T-helper 1 cell treated with Interleukin-12 subunit alpha and Interleukin-12 subunit beta and Interleukin-4 antibody, amounts not matched to agents 30 ng/mL and 1 ng/mL, for 36 hours (primary cell): ENCODE results near the gene PRICKLE2. TPM values are rescaled to one million over a fixed set of nuclear protein-coding genes. Genes with fewer than 3 reads are reported as not detected.

ENCODE experiments used
- intact Hi-C: fragments of 100-400 bp; cut with micrococcal nuclease; formaldehyde crosslinking; loops from one replicate; pipeline ENCODE4 v1.15.1; 2024
- total RNA-seq: library from RNA; stranded (reverse); gene quantifications from 2 replicates; pipeline ENCODE4 v1.2.3, GENCODE V29; 2022

The PRICKLE2 gene
- total RNA-seq, 1 donor from 2014 or later = not detected

DNA sequence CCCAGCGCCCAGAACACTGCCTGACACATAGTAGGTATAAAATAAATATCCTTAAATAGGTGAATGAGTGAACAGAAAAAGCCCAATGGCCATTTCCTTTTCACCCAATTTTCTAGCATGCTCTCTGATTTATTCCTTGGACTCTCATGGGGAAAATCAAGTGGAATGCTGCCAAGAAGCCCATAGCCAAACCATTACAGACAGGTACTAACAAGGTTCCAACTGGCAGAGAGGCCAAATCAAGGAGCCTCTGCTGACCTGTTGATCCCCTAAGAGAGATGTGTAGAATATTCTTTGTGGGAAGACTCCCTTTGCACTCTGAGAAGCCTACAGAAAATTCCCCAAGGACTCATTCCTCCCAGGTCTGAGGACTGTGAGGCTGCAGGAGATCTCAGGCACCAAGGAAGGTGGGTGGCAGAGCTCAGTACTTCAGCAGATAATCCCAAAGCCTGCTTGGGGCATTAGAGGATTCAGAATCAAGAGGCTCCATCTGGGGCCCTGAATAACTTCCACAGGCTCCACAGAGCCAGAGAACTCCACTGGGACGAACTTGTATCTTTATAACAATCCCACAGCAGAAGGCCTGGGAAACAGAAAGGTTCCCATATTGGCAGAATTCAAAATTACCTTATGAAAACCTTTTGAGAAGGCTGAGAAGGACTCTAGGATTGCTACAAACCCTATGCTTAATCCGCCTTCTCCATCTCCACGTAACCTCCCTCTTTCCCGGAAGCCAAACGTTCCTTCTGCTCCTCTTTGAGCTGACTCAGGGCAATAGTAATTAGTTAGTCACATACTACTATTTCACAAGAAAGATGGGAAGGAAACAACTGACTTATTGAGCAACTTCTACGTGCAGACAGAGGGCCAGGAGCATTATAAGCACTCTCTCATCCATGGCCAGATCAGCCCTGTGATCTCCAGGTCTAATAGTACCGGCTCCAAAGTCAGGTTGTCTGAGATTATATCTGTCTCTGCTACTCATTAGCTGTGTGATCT is 34.5 kb downstream of the PRICKLE2 start:
- intact Hi-C loops = no loop called here

DNA sequence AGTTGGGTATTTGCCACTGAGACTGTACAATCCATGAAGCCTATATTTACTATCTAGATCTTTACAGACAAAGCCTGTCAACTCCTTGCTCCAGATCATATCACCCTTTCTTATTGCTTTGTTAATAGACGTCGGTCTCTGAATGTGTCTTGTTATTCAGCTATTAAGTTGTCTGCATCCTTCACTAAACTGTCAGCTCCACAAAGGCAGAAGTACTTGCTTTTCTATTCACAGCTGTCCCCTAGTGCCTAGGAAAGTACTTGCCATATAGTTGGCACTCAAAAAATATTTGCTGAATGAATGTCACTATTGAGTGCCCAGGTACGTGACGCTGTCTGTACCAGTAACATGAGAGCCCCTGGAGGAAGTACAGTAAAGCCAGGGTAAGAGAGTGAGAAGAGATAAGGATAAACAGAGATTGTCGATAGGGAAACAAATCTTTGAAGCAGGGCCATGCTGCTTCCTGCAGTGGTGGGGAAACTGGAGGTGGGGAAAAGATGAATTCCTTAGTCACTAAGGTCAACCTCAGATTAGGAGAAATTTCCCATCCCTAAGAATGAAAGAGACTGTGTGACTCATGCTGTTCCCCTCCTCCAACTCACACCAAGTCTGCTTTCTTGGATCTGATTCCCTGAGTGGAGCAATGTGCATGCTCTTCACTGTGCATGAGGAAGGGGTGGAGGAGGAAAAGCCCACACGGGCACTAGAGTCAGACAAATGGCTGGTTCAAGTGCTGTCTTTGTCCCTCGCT is 36.3 kb downstream of the PRICKLE2 start:
- intact Hi-C loops = no loop called here

DNA sequence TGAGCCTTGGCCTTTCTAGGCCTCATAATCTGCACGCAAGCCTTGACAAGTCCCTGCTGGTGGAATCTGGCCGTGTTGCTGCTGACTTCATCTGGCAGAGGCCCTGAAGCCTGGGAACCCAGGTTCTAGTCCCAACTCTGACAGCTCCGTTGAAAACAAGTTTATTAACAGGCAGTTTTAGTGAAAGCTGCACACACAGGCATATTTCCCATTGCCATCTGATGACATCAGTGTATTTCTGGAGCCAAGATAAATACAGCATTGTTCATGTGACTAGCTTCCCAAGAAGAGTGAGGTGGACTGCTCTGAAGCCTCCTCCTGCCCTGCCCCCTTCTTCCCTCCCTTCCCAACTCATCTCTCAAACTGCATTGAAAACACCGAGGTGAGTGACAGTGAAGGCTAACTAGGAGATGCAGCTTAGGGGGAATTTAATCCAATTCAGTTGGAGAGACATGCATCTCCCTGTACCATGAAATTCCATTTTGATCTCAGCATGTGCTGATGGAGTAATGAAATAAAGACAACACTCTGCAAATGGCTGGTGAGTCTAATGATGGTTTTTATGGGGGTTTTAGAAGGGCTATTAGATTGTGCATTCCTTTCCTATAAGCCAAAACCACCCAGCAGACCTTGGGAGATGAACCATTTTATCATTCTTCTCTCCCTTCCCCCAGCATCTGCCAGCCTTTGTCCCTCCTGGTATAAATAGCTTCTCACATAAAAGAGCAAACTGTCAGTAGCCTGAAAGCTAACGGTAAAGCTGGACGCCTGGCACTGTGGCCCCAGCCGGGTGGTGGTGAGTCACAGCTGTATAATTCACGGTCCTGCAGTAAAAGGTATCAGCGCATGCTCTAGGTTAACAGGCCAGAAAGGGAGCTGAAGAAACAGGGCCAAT is 38.0 kb downstream of the PRICKLE2 start:
- intact Hi-C loops = no loop called here

DNA sequence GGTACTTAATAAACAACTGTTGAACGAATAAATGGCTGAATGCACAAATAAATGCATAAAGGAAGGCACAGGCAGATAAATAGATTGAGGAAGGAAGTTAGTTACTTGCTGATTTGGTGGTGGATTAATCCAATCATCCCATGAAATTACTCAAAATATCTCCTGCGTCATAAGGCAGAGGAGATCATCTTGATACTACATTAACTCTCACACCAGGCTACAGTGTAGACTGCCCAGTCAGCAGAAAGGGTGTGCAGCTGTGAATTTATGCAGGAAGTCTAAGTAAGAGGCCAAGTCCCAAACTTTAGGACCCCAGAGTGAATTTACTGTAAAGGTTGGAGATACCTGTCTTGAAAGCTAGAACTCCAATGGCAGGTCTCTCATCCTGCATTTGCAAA is 38.6 kb downstream of the PRICKLE2 start:
- intact Hi-C loops = no loop called here

DNA sequence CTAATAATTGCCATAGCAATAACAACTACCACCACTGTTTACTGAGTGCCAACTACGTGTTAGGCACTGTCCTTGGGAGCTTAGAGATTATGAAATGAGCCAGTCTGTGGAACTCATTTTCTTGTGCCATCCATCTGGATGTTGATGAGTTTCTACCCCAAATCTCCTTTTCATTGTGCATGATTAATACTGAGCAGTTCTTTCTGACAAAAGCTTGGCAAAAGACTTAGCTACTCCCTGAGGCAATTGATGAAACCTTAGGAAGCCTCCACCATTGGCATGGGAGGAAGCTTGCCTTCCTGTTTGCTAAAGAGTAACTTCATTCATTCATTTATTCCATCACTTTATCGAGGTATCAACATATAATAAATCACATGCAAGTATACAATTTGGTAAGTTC is 39.8 kb downstream of the PRICKLE2 start:
- intact Hi-C loops = no loop called here

DNA sequence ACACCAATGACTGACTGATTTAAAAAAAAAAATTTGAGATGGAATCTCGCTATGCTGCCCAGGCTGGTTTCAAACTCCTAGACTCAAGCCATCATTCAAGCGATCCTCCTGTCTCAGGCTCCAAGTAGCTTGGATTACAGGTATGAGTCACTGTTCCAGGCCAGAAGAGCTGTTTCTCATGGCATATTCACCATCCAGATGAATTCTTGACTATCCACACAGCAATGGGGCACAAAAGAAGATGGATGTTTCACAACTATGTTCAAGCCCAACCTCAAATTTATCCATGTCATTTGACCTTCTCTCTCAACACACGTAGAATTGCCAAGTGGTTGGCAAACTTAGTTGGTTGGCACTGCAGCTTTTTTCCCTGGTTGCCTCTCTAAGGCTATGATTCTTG is 40.6 kb downstream of the PRICKLE2 start:
- intact Hi-C loops = no loop called here

DNA sequence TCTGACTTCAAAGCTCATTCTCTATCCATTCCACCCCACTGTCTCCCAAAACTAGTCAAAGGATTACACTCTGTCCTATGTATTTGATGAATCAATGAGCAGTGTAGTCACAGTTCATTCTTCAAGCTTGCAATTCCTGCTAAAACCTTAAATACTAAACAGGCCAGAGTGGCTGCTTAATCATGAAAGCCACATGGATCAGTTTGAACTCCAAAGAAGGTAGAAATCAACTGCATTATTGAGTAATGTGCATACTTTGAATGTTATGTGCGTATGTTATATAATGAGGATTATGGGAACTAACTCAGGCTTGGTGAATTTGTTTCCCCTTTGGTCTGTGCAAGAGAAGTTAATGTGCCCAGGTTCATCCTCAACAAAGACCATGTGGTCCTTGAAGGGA is 45.4 kb downstream of the PRICKLE2 start:
- intact Hi-C loops = no loop called here

DNA sequence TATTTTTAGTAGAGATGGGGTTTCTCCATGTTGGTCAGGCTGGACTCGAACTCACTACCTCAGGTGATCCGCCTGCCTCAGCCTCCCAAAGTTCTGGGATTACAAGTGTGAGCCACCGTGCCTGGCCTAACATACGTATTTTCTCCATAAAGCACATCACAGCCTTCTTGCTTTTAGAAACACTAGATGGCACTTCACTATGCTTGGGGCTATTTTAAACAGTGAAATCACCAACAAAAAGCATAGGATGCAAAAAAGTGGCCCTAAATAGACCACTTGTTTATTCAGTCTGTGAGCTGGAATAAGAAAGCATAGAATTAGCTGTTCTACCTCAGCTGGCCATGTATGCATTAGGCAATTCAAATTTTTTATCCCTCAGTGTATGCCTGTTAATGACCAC is 46.0 kb downstream of the PRICKLE2 start:
- intact Hi-C loops = no loop called here

DNA sequence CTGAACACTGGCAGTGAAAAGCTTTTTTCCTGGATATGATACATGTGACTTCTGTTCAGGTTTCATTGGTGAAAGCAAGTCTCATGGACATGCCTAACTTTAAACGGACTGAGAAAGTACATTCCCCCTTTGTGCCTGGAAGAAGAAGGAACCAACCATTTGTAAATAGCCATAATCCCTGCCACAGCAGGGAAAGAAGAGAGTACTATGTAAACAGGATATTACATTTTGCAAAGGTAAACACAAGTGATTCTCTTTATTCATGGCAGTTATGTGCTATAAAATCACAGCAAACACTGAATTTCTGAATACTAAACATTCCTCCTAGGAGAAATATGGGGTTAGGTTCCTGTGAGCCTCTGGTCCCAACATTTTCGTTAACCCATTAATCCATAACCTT is 46.8 kb downstream of the PRICKLE2 start:
- intact Hi-C loops = no loop called here

DNA sequence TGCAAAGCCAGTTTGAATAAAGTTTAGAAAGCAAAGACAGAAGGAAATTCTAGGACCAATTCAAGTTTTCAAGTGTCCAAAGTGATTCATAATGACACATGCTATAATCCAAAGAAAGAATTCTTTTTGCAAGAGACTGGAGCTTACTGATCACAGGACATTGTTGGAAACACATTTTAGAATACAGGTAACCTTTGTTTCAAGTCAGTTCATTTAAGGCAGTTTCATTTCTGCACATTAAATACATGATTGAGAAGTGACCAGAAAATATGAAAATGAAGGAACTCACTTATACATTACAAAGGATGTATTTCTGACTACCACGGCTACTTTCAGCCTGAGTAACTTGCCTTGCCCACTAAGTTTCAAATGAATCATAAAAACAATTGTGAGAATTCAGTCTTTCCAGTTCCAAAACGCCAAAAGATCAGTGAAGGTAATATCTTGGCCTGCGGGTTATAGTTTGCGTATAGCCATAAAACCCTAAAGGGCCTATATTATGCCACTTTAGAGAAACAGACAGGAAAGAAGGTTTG is 48.7 kb downstream of the PRICKLE2 start:
- intact Hi-C loops = no loop called here

DNA sequence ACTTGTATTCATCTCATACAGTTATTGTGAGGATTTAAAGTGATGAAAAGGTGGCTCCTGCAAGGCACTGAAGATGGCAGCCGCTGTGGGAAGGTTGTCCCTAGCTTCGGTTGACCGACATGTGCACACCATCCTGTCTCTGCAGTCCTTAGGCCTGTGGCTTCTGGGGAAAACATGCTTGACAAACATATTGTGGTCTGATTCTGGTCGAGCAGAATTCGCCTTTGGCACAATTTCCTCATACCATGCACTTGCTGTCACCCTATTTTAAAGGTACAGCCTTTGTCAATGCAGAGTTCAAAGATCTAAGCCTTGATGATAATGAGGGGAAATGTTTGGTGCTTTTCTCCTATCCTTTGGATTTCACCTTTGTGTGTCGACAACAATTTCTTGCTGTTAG is 50.9 kb downstream of the PRICKLE2 start:
- intact Hi-C loops = no loop called here

DNA sequence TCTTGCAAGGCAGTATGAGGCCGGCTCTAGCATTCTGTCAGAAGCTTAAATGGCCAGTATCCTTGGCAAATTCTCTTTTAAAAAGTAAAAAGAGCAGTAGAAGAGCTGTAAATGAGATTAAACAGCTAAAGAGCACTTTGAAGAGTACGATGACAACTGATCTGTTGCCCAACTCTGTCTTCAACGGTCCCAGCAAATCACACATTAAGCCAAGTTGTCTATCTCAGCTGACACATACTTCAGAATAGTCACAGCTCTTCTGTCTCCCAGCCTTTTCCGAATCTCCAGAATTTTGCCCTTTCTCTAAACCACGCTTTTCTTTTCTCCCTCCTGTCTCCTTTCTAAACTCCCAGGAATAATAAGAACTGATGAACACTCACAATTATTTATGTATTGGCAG is 51.7 kb downstream of the PRICKLE2 start:
- intact Hi-C loops = no loop called here

DNA sequence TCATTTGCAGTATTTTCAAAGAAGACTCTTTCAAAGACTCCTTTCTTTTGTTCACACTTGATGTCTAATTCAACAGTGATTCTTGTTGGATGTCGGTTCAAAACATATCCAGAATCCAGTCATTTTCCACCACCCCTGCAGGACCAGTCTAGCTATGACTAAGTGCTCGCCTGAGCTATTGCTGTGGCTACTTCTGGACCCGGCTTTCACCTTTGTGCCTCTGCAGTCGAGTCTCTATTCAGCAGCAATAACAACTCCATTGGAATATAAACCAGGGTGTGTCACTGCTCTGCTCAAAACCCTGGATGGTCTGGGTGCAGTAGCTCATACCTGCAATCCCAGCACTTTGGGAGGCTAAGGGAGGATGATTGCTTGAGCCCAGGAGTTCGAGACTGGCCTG is 55.0 kb downstream of the PRICKLE2 start:
- intact Hi-C loops = no loop called here

DNA sequence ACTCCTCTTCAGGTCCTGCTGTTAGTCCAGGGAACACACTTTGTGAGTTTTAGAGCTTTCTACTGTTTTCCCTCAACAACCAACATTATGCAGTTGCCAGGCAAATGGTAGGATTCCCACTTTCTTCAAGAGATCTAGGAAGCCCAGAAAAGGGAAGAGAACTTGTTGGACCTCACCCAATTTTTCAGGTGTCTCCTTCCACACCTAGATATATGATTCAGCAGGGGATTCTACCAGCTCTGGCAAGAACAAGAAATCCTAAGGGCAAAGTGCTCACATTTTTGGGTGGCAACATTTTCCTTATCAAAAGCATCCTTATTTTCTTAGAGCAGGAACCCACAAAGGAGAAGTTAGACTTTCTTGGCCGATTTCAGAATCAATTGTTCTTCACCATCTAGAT is 57.4 kb downstream of the PRICKLE2 start:
- intact Hi-C loops = no loop called here

DNA sequence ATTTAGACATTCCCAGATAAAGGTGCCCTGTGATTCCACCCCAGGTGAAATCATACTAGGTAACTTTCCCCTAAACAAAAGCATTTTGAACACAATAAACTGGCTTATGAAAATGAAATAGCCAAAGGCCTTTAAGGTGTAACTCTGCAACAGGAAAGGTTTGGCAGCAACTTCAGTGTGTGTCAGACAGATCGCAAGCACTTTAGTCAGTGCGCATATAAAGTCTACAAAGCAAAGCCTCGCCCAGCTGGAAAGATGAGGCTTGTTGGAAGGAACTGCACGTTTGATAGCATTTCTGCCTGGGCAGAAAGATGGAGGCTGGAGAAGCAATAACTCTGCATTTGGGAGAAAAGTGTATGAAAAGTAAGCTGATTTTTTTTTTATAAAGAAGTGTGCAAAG is 57.9 kb downstream of the PRICKLE2 start:
- intact Hi-C loops = no loop called here

DNA sequence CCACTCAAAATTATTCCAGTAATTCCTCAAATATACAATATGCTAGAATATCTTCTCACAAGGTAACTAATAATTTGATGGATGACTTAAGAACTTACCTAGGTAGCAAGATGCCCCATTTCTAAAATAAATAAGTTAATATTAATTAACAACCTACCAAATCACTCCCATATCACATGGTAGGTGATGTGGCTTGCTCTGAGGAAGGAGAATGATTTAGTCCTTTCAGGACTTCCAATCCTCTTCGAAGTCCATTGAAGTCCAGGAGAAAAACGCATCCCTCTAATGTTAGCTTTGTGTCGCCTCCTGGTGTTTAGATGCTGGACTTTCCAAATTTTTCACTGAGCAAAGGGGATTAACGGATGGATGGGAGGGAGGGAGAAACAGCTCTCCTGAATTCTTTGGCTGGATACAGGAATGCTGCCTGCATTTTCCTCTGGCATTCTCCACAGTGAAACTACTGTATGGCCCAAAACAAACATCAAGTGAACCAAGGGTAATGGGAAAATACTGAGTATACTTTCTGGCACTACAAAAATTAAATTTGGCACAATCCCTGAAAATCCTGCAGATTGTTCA is 58.6 kb downstream of the PRICKLE2 start:
- intact Hi-C loops = no loop called here

DNA sequence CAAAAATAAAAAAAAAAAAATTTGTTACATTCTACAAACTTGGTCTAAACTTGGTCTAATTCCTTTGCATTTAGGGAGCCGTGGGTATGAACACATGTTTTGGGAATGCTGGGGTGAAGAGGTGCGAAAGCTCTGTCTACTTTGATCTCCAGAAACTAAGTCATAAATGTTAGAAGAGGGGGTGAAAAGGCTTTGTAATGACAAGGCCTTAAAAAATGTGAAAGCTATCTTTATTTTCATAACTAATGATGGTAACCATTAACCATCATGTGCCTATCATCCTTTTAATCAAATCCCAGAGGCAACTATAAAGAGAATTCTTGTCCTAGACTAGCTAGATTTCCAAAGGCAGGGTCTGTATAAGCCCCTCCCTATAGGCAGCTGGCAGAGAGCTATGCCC is 60.9 kb downstream of the PRICKLE2 start:
- intact Hi-C loops = no loop called here

DNA sequence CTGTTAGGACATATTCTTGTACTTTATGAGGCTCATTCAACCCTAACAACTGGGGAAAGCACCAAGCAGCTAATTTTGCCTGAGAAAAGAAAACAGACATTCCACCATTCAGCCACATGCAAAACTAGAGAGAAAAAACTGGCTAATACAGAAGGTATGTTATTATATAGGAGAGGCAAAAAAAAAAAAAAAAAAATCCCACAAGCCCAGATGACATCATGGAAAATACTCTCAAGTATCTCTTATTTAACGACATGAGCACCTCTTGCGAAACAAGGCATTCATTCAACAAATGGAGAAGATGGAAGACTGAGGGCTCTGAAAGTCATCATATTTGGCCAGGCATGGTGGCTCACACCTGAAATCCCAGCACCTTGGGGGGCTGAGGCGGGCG is 61.5 kb downstream of the PRICKLE2 start:
- intact Hi-C loops = no loop called here

DNA sequence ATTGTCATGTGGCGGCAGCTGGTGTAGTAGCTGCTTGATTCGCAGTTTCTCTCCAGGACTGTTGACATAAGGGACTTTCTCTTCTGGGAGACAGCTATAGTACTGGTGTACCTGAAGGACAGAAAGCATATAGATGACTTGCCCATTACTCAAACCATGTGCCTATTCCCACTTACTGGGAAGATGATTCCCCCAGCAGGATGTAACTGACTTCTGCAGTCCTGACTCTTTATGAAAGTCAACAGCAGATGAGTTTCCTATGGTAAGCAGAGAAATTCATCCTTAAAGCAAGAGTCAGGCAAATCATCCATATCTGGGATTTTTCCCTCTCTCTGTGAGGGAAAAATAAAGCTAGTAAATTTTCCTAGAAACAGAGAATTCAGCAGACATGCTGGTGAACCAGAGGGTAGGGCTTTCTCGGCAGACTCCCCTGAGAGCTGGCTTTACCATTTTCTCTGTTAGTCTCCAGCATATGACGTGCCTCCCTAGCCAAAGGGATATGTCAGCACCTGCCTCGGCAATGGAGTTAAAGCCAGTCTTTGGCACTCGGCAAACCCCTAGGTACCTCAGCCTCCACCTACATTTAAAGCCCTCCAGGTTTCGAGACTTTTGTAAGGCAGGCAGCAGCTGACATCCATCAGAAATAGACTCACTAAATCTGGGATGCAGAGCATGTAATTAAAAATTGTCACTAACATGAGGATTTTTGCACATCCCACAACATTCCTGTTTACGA is 62.1 kb downstream of the PRICKLE2 start:
- intact Hi-C loops = no loop called here

DNA sequence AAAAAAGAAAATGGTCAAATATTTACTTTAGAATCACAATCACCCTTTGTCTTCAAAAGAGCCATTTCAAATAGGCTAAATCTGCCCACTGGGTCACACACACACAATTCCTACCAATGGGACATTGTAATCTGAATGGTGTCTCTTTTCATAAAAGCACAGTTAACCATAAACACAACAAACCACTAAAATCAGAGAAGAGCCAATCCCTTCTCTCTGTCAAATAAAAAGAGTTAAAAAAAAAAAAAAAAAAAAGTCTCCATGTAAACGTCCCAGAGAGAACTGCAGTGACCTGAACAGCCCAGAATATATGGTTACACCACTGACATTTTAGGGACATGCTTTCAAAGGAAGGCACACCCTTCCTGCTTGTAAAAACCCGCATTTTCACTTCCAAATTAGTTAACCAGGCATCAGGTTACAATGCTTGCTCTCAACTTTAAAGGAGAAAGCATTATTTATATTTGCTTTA is 63.7 kb downstream of the PRICKLE2 start:
- intact Hi-C loops = no loop called here
